Mucosa of descending colon (tissue), 3 donors: Measurements from ENCODE around the gene DGCR2. TPM values are rescaled to one million over a fixed set of nuclear protein-coding genes. Genes with fewer than 3 reads are reported as not detected.

Source experiments
- ATAC-seq: fragments of 200-7000 bp; cut with Tn5 transposase; one replicate; pipeline ENCODE4 v1.9.1; 2020; ENCODE audit warnings: mild to moderate bottlenecking, moderate library complexity
- DNase-seq, 3 donors: peaks; one replicate each; pipeline ENCODE4 v3.0.0-alpha.2; 2020
- H3K36me3 ChIP-seq: fragments of 200-600 bp; one replicate; pipeline ENCODE4 v1.8.0; 2021; ENCODE audit warnings: low read depth, mild to moderate bottlenecking
- H3K4me1 ChIP-seq: fragments of 200-600 bp; one replicate; pipeline ENCODE4 v1.8.0; 2021; ENCODE audit warnings: low read depth, mild to moderate bottlenecking
- H3K4me3 ChIP-seq: fragments of 200-600 bp; one replicate; pipeline ENCODE4 v1.8.0; 2021; ENCODE audit warnings: mild to moderate bottlenecking
- H3K9me3 ChIP-seq: fragments of 200-600 bp; one replicate; pipeline ENCODE4 v1.8.0; 2021; ENCODE audit warnings: mild to moderate bottlenecking
- CTCF ChIP-seq: fragments of 200-600 bp; IDR thresholded peaks from one replicate; pipeline ENCODE4 v1.8.0; 2022; ENCODE audit warnings: antibody characterized with exemption, mild to moderate bottlenecking
- intact Hi-C, 2 donors: fragments of 100-400 bp; cut with DNase I in 1 of 2; cut with micrococcal nuclease in 1 of 2; formaldehyde crosslinking; loops; one replicate each; pipeline versions ENCODE4 v1.11.0 to v1.11.1; 2022; cut with DNase I, micrococcal nuclease
- total RNA-seq, 3 donors: library from RNA; stranded (reverse); fragmentation: NEBNext Ultra II Directional in 2 of 3; extraction: Animal tissue kit (Norgen Biotek cat#: 25700) in 2 of 3; gene quantifications; one replicate each; pipeline versions ENCODE4 v1.2.1 to v1.2.4, GENCODE V29; 2021 to 2023
- donor health status: DM: no; HTN: no; CAD: no; lungs with moderate emphysema.
- donor health status: DM: no; HTN: no; CAD: no.
- donor health status: DM: no; HTN: yes; CAD: no.

DGCR2 gene
- total RNA-seq, 3 donors from 2014 or later = 68.4 to 100 (median 79.8) TPM

- intact Hi-C loops = no loop called here
- H3K4me1 ChIP-seq = peaks cover 52% of the 10 kb centered on the region
These were observed 3.8 kb downstream of the DGCR2 start for GRCh38 chr22:19118329-19118880.

DNA sequence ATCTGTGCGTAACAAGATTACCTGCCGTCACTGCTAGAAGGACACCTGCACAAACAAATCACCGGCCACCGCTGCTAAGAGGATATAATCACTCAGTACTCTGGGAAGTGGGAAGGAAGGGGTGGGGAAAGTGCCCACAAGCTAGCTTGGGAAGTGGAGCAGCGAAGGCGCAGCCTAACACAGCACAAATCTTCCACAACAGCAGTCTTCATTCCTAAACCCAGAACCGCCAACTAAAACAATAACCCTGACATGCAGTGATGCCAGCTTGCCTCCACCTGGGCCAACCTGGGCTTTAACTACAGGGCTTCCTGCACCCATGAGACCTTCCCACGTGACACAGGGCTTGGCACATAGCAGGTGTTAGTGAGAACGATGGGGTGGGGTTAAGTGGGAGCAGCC, 5.1 kb downstream of the DGCR2 start:
- DNase-seq (peak in 2 of 3 donors; percentile 55 to 67), ATAC-seq (peak; percentile 60)
- intact Hi-C loops = no loop called here
- Histone ChIP-seq H3K9me3 (no peaks in the 10 kb centered on the region), H3K4me3 (no peak overlapping the region), H3K4me1 (peaks cover 48% of the 10 kb centered on the region), H3K36me3 (no peaks in the 10 kb centered on the region)
- no peak for TF ChIP-seq CTCF

More at GRCh38 chr22:19118329-19118880, 3.8 kb downstream of the DGCR2 start:
- no peak for DNase-seq
- Histone ChIP-seq H3K4me3 (no peak overlapping the region), H3K9me3 (no peaks in the 10 kb centered on the region), H3K36me3 (no peaks in the 10 kb centered on the region)
- no peak for TF ChIP-seq CTCF
- no peak for ATAC-seq

GRCh38 chr22:19115628-19116027, 6.6 kb downstream of the DGCR2 start:
- no peaks in the 10 kb centered on the region for H3K36me3 ChIP-seq
- TF ChIP-seq CTCF = no peak
- H3K4me3 ChIP-seq = no peak overlapping the region
- intact Hi-C loops = no loop called here
- DNase-seq (no peak), ATAC-seq (no peak)
- no peaks in the 10 kb centered on the region for H3K9me3 ChIP-seq
- peaks cover 44% of the 10 kb centered on the region for H3K4me1 ChIP-seq

- Histone ChIP-seq H3K36me3 (no peaks in the 10 kb centered on the region), H3K9me3 (no peaks in the 10 kb centered on the region), H3K4me1 (peaks cover 44% of the 10 kb centered on the region), H3K4me3 (no peak overlapping the region)
- no peak for TF ChIP-seq CTCF
- ATAC-seq (no peak), DNase-seq (no peak)
- intact Hi-C loops = no loop called here
These were observed 7.1 kb downstream of the DGCR2 start for GRCh38 chr22:19114984-19115552.

DNA sequence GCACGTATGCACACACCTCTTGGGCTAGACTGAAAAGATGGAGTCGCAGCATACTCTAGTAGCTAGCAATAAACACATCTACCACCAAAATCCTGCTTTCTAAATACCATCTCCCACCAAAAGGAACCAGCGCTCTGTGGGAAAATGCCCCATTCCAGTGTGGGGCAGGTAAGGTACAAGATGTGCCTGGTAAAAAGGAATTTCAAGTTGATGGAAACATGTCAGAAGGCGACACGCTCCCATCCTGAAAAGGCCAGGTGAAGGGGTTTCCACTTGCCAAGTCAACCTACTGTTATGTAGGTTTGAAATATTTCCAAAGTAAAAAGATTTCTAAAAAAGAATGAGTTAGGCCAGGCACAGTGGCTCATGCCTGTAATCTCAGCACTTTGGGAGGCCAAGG, 8.8 kb downstream of the DGCR2 start:
- H3K4me1 ChIP-seq = peaks cover 38% of the 10 kb centered on the region
- intact Hi-C loops = no loop called here
- H3K9me3 ChIP-seq = no peaks in the 10 kb centered on the region
- DNase-seq = no peak
- H3K36me3 ChIP-seq = no peaks in the 10 kb centered on the region
- no peak overlapping the region for H3K4me3 ChIP-seq
- ATAC-seq = no peak
- TF ChIP-seq CTCF = no peak
